HAP-1 (cell line): ENCODE data around the gene ARL4A.
"Not testable (repeated sequence)": the region's sequence is repeated elsewhere in the genome, so short reads cannot be mapped to it uniquely, and the experiment has no call there.

Experiments used
- DNase-seq, 2 experiments: peaks; one replicate each; pipeline ENCODE4 v3.0.0-alpha.2; 2016 to 2020; ENCODE audit warnings: low spot score in 2 of 2
- H3K27me3 ChIP-seq: fragments of 250-450 bp; sonication (Bioruptor Pico); 2 replicates; pipeline ENCODE4 v1.5.1; 2020; ENCODE audit warnings: low read depth, mild to moderate bottlenecking, moderate library complexity
- H3K36me3 ChIP-seq: fragments of 250-450 bp; sonication (Bioruptor Pico); replicated peaks from 2 replicates; pipeline ENCODE4 v1.5.1; 2020; ENCODE audit warnings: mild to moderate bottlenecking
- H3K4me1 ChIP-seq: fragments of 250-450 bp; sonication (Bioruptor Pico); 2 replicates; pipeline ENCODE4 v1.5.1; 2020; ENCODE audit warnings: mild to moderate bottlenecking
- H3K4me3 ChIP-seq: fragments of 250-450 bp; sonication (Bioruptor Pico); 2 replicates; pipeline ENCODE4 v1.5.1; 2020; ENCODE audit warnings: mild to moderate bottlenecking, moderate library complexity
- H3K9me3 ChIP-seq: fragments of 250-450 bp; sonication (Bioruptor Pico); 2 replicates; pipeline ENCODE4 v1.5.1; 2020; ENCODE audit warnings: mild to moderate bottlenecking, moderate library complexity
- in situ Hi-C: fragments of 300-500 bp; cut with MboI; formaldehyde crosslinking; loops from 3 replicates; pipeline ENCODE4 v1.14.3; 2020; ENCODE audit warnings: low sequenced_read_pairs, inconsistent platforms, mixed read lengths

The ARL4A gene

DNA sequence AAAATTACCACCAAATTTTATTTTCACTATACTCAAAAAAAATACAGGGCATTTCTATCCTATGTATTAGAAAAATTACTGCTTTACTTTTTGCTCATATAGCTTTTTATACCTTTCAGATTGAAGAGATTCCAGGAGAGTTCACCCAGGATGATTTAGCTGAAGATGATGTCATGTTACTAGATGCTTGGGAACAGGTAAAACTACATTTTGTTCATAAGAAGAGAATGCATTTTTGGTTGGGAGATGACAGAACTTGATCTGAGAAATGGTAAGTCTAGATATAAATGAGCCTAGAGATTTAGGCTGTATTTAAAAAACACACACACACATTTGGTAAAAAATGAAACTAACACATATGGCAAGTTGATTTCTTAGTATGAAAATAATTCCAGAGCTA lies 38.1 kb upstream of the ARL4A start:
- in situ Hi-C loops: no loop called here

DNA sequence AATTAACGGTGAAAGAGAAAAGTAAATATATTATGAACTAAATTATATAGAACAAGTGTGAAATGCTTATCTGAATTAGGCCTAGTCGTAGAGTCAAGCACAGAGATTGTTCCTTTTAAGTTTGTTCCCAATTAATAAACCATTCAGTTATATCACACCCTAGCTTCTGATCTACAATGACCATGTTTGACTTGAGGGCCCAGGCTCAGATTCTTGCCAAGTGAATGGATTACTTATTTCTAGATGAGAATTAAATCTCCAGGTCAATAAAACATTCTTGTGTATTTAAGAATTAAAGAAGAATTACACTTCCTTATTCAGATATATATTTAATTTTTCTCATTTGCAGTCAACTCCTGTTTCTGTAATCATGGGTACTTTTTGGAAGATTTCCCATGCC lies 37.4 kb upstream of the ARL4A start:
- Histone ChIP-seq H3K4me3 (no peak overlapping the region), H3K9me3 (no peaks in the 10 kb centered on the region), H3K27me3 (no peaks in the 10 kb centered on the region), H3K4me1 (peaks cover 18% of the 10 kb centered on the region), H3K36me3 (no peaks in the 10 kb centered on the region)
- in situ Hi-C loops: no loop called here
- no peak for DNase-seq

More for the DNA sequence above, 38.1 kb upstream of the ARL4A start:
- no peak overlapping the region for H3K4me3 ChIP-seq
- H3K27me3 ChIP-seq: no peaks in the 10 kb centered on the region
- H3K36me3 ChIP-seq: no peaks in the 10 kb centered on the region
- DNase-seq: no peak
- H3K4me1 ChIP-seq: peaks cover 18% of the 10 kb centered on the region
- H3K9me3 ChIP-seq: no peaks in the 10 kb centered on the region

DNA sequence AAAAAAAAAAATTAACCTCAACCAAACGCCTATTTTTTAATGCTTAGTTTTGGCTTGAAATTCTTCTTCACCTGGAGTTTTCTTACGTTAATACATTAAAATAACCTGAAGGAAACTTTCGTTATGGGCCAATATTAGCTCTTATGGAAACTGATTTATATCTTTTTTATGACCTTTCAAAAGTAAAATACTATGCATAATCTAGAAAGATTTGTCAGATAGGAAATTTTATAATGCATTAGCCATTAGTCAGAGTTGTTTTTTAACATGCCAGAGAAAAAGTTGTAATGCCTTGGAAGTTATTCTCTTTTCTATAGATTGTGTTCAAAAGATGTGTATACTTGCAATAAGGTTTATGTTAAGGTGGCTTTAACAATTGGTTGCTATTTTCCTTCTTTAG lies 34.3 kb upstream of the ARL4A start:
- H3K4me1 ChIP-seq: no peaks in the 10 kb centered on the region
- DNase-seq: no peak
- H3K36me3 ChIP-seq: no peaks in the 10 kb centered on the region
- H3K27me3 ChIP-seq: no peaks in the 10 kb centered on the region
- no peaks in the 10 kb centered on the region for H3K9me3 ChIP-seq
- in situ Hi-C loops: no loop called here
- no peak overlapping the region for H3K4me3 ChIP-seq

DNA sequence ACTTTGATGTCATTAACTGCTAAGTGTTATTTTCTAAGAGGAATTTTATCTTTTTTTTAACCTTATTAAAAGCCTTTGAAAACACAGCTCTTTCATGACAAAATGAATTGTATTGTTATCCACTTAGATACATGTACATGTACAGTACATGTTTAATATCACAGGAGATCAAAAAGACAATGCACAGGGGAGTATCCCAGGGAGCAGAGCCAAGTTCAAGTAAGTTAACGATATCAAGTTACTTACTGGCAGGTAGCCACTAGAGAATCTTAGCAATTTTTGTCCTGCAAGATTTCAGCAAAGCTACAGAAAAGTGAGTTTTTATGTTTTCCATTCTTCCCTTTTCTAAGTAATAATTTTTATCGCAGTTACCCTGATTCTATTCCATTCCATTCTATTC lies 33.9 kb upstream of the ARL4A start:
- Histone ChIP-seq H3K9me3 (no peaks in the 10 kb centered on the region), H3K4me3 (no peak overlapping the region), H3K36me3 (no peaks in the 10 kb centered on the region), H3K4me1 (no peaks in the 10 kb centered on the region), H3K27me3 (no peaks in the 10 kb centered on the region)
- in situ Hi-C loops: no loop called here
- no peak for DNase-seq

DNA sequence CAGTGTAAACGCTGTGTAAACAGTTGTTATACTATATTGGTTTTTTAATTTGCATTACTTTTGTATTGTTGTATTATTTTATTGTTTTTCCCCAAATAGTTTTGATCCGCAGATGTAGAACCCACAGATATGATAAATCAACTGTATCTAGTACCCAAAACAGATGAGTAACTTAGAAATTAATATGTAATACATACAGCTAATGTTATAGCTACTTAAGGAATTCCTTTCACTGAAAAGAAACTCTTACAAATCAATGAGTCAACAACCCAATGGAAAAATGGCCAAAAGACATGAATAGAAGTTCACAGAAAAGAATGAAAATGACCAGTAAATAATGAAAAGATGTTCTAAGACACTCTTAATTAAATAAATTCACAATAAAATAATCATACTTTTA lies 32.3 kb upstream of the ARL4A start:
- Histone ChIP-seq H3K9me3 (no peaks in the 10 kb centered on the region), H3K36me3 (no peaks in the 10 kb centered on the region), H3K4me3 (no peak overlapping the region), H3K27me3 (no peaks in the 10 kb centered on the region), H3K4me1 (no peaks in the 10 kb centered on the region)
- no peak for DNase-seq
- in situ Hi-C loops: no loop called here

DNA sequence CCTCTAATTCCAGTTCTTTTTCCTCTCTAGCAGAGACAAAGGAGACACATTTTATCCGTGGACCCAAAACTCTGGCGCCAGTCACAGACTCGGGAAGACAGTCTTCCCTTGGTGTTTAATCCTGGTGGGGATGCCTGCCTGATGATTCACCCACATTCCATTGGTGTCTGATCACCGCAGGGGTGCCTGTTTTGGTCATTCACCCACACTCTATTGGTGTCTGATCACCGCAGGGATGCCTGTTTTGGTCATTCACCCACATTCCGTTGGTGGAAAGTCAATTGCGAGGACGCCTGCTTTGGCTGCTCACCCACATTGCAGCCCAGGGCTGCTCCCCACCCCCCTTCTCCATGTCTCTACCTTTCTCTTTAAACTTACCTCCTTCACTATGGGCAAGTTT lies 27.0 kb upstream of the ARL4A start:
- H3K4me1 ChIP-seq, H3K27me3 ChIP-seq, DNase-seq, H3K36me3 ChIP-seq, H3K9me3 ChIP-seq, in situ Hi-C loops, H3K4me3 ChIP-seq: not testable (repeated sequence)

- in situ Hi-C loops, H3K27me3 ChIP-seq, H3K4me1 ChIP-seq, H3K9me3 ChIP-seq, H3K4me3 ChIP-seq, H3K36me3 ChIP-seq, DNase-seq: not testable (repeated sequence)
Observed at GRCh38 chr7:12660986-12661385, 26.4 kb upstream of the ARL4A start.

GRCh38 chr7:12661581-12661980 lies 25.9 kb upstream of the ARL4A start:
- no peak for DNase-seq
- Histone ChIP-seq H3K9me3 (no peaks in the 10 kb centered on the region), H3K4me1 (peaks cover 6% of the 10 kb centered on the region), H3K4me3 (no peak overlapping the region), H3K27me3 (no peaks in the 10 kb centered on the region), H3K36me3 (no peaks in the 10 kb centered on the region)
- in situ Hi-C loops: no loop called here

- DNase-seq: no peak
- in situ Hi-C loops: loop anchor here (10.0 kb wide), 1 partner anchor 595 kb away; no protein-coding TSS in a partner anchor
- H3K4me1 ChIP-seq: peaks cover 8% of the 10 kb centered on the region
Observed at GRCh38 chr7:12670000-12670729, 17.3 kb upstream of the ARL4A start.

GRCh38 chr7:12670743-12671520 lies 16.5 kb upstream of the ARL4A start:
- Histone ChIP-seq H3K4me1 (peaks cover 8% of the 10 kb centered on the region), H3K27me3 (no peaks in the 10 kb centered on the region), H3K9me3 (peaks cover 3% of the 10 kb centered on the region; the same call in 1 of the 2 replicates), H3K4me3 (no peak overlapping the region), H3K36me3 (no peaks in the 10 kb centered on the region)
- in situ Hi-C loops: loop anchor here (10.0 kb wide), 1 partner anchor 594 kb away; no protein-coding TSS in a partner anchor
- DNase-seq: no peak

More at GRCh38 chr7:12670000-12670729, 17.3 kb upstream of the ARL4A start:
- no peak overlapping the region for H3K4me3 ChIP-seq
- H3K27me3 ChIP-seq: no peaks in the 10 kb centered on the region
- no peaks in the 10 kb centered on the region for H3K36me3 ChIP-seq
- peaks cover 1% of the 10 kb centered on the region; the same call in 1 of the 2 replicates for H3K9me3 ChIP-seq

- H3K9me3 ChIP-seq, DNase-seq, H3K36me3 ChIP-seq, H3K4me3 ChIP-seq, H3K27me3 ChIP-seq, H3K4me1 ChIP-seq: not testable (repeated sequence)
- in situ Hi-C loops: loop anchor here (10.0 kb wide), 1 partner anchor 591 kb away; no protein-coding TSS in a partner anchor
Observed at GRCh38 chr7:12673436-12673835, 14.0 kb upstream of the ARL4A start.

GRCh38 chr7:12674053-12674452 lies 13.4 kb upstream of the ARL4A start:
- H3K4me1 ChIP-seq: no peaks in the 10 kb centered on the region; the same call in 1 of the 2 replicates
- in situ Hi-C loops: loop anchor here (10.0 kb wide), 1 partner anchor 591 kb away; no protein-coding TSS in a partner anchor
- H3K27me3 ChIP-seq: no peaks in the 10 kb centered on the region
- peaks cover 3% of the 10 kb centered on the region; the same call in 1 of the 2 replicates for H3K9me3 ChIP-seq
- H3K4me3 ChIP-seq: no peak overlapping the region
- DNase-seq: no peak
- H3K36me3 ChIP-seq: no peaks in the 10 kb centered on the region

DNA sequence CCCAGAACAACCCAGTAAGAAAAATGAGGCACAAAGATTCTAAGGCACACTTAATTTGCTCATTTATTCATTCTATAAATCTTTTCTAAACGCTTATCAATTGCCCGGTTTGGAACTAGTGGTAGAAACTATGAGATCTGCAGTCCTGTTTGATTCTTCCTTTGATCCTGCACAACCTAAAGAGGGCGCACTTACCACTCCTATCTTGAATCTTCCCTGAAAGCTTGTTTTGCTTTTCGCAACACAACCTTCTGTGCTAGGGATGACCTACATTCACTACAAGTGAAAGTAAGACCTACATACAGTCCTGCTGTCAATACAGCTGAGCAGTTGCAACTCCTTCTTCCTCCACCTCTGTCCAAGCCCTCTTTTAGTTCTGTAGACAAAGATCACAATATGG lies 12.6 kb upstream of the ARL4A start:
- Histone ChIP-seq H3K36me3 (no peaks in the 10 kb centered on the region), H3K27me3 (no peaks in the 10 kb centered on the region), H3K4me1 (no peaks in the 10 kb centered on the region; the same call in 1 of the 2 replicates), H3K9me3 (peaks cover 3% of the 10 kb centered on the region; the same call in 1 of the 2 replicates), H3K4me3 (no peak overlapping the region)
- in situ Hi-C loops: loop anchor here (10.0 kb wide), 1 partner anchor 590 kb away; no protein-coding TSS in a partner anchor
- peak; percentile 60 to 61 for DNase-seq
